Stimulated activated naive CD4-positive, alpha-beta T cell (primary cell): ENCODE data around the gene POP5.
"Not testable (repeated sequence)": the region's sequence is repeated elsewhere in the genome, so short reads cannot be mapped to it uniquely, and the experiment has no call there.

Experiments used
- DNase-seq, 6 experiments: peaks; one replicate each; lab custom pipeline; 2025; lab: John Stamatoyannopoulos, UW

The POP5 gene

GRCh38 chr12:120536064-120536791 lies 45.0 kb downstream of the POP5 start:
- peak in 4 of 6 experiments; percentile 4 to 23 (median 11) for DNase-seq

GRCh38 chr12:120534703-120535655 lies 46.2 kb downstream of the POP5 start:
- DNase-seq: peak; percentile 22 to 80 (median 62)

GRCh38 chr12:120534203-120534702 lies 46.9 kb downstream of the POP5 start, which contains the start of gene RNF10:
RNF10 (plus strand) TSS chr12:120534356; CDS start chr12:120534812, 456 bp downstream.
- DNase-seq: peak; percentile 70 to 88 (median 72)

GRCh38 chr12:120532701-120533238 lies 48.4 kb downstream of the POP5 start:
- no peak for DNase-seq

GRCh38 chr12:120530418-120530761 lies 50.8 kb downstream of the POP5 start:
- not testable (repeated sequence) for DNase-seq

- DNase-seq: peak in 2 of 6 experiments; percentile 1 to 33
Measured at GRCh38 chr12:120529641-120530417, 51.4 kb downstream of the POP5 start.

- peak; percentile 62 to 85 (median 74) for DNase-seq
Measured at GRCh38 chr12:120528861-120529525, 52.2 kb downstream of the POP5 start, which contains the start of gene COQ5. COQ5 (minus strand) TSS chr12:120529158; CDS start chr12:120529141, 17 bp downstream.
